HG03108 (cell line): ENCODE data around the gene TTC16.
"Not testable (repeated sequence)": the region's sequence is repeated elsewhere in the genome, so short reads cannot be mapped to it uniquely, and the experiment has no call there.

ENCODE experiments used
- ATAC-seq: cut with Tn5 transposase; IDR thresholded peaks from one replicate; pipeline ENCODE4 v1.9.1; 2021; ENCODE audit warnings: moderate library complexity; ENCODE audit not compliant: unreplicated experiment

TTC16 gene

GRCh38 chr9:127780126-127780885 lies 64.4 kb downstream of the TTC16 start:
- ATAC-seq, result no peak

GRCh38 chr9:127780909-127781308 lies 65.0 kb downstream of the TTC16 start:
- not testable (repeated sequence) for ATAC-seq
